Tibial nerve (tissue), 3 donors: ENCODE measurements around the gene MAGEC1.

Experiments used
- POLR2A ChIP-seq, 2 donors: fragments of 450-650 bp; IDR thresholded peaks; one replicate each; pipeline ENCODE4 v1.6.1; 2017; ENCODE audit warnings: antibody characterized with exemption in 2 of 2, mild to moderate bottlenecking in 2 of 2, moderate library complexity in 2 of 2
- TF ChIP-seq, protein P1 (sequence below), 5 experiments: fragments of 200-600 bp in 3 of 5; fragments of 450-650 bp in 2 of 5; sonication (generic) in 3 of 5; IDR thresholded peaks; one replicate each; pipeline ENCODE4 v1.5.1; 2016 to 2019; ENCODE audit warnings: antibody characterized with exemption in 5 of 5, mild to moderate bottlenecking in 3 of 5, moderate library complexity in 2 of 5

DNA sequence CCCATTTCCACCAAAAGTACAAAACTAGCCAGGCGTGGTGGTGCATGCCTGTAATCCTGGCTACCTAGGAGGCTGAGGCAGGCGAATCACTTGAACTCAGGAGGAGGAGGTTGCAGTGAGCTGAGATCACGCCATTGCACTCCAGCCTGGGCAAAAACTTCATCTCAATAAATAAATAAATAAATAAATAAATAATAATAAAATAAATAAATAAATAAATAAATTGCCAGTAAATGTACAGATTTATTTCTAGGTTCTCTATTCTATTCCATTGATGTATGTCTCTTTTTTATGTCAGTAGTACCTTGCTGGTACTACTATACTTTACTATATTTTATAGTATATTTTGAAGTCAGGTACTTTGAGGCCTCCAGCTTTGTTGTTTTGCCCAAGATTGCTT is 43.7 kb downstream of the MAGEC1 start:
- TF ChIP-seq, protein P1, sequence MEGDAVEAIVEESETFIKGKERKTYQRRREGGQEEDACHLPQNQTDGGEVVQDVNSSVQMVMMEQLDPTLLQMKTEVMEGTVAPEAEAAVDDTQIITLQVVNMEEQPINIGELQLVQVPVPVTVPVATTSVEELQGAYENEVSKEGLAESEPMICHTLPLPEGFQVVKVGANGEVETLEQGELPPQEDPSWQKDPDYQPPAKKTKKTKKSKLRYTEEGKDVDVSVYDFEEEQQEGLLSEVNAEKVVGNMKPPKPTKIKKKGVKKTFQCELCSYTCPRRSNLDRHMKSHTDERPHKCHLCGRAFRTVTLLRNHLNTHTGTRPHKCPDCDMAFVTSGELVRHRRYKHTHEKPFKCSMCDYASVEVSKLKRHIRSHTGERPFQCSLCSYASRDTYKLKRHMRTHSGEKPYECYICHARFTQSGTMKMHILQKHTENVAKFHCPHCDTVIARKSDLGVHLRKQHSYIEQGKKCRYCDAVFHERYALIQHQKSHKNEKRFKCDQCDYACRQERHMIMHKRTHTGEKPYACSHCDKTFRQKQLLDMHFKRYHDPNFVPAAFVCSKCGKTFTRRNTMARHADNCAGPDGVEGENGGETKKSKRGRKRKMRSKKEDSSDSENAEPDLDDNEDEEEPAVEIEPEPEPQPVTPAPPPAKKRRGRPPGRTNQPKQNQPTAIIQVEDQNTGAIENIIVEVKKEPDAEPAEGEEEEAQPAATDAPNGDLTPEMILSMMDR (IDR thresholded peaks at IDR 0.05): no peak
- no peak for TF ChIP-seq POLR2A (IDR thresholded peaks at IDR 0.05)
